GM21717 (cell line): Measurements from ENCODE around the gene ABCA6.
"Not testable (repeated sequence)": the region's sequence is repeated elsewhere in the genome, so short reads cannot be mapped to it uniquely, and the experiment has no call there.

ENCODE experiments used
- ATAC-seq: cut with Tn5 transposase; IDR thresholded peaks from one replicate; pipeline ENCODE4 v1.9.1; 2021; ENCODE audit warnings: mild to moderate bottlenecking, moderate library complexity; ENCODE audit not compliant: unreplicated experiment

Gene ABCA6

GRCh38 chr17:69141431-69142174 is at the start of gene ABCA6:
Gene ABCA6 (minus strand): TSS chr17:69141895. CDS start chr17:69140703, 1,192 bp downstream.
- ATAC-seq = no peak

- ATAC-seq = no peak
These were observed 47.1 kb upstream of the ABCA6 start for GRCh38 chr17:69188796-69189195.

GRCh38 chr17:69188064-69188463 is 46.4 kb upstream of the ABCA6 start:
- no peak for ATAC-seq

GRCh38 chr17:69187294-69187693 is 45.6 kb upstream of the ABCA6 start:
- no peak for ATAC-seq

GRCh38 chr17:69179227-69179952 is 37.7 kb upstream of the ABCA6 start:
- no peak for ATAC-seq

- no peak for ATAC-seq
These were observed 34.7 kb upstream of the ABCA6 start for GRCh38 chr17:69176457-69176795.

GRCh38 chr17:69175625-69176456 is 34.1 kb upstream of the ABCA6 start:
- ATAC-seq = no peak

- no peak for ATAC-seq
These were observed 33.5 kb upstream of the ABCA6 start for GRCh38 chr17:69175262-69175624.

GRCh38 chr17:69173118-69173517 is 31.4 kb upstream of the ABCA6 start:
- no peak for ATAC-seq

GRCh38 chr17:69170377-69170776 is 28.7 kb upstream of the ABCA6 start:
- ATAC-seq = no peak

GRCh38 chr17:69168642-69169041 is 26.9 kb upstream of the ABCA6 start:
- not testable (repeated sequence) for ATAC-seq

GRCh38 chr17:69166957-69167356 is 25.3 kb upstream of the ABCA6 start:
- no peak for ATAC-seq

GRCh38 chr17:69164206-69164605 is 22.5 kb upstream of the ABCA6 start:
- no peak for ATAC-seq

- ATAC-seq = no peak
These were observed 17.7 kb upstream of the ABCA6 start for GRCh38 chr17:69159418-69159817.

- no peak for ATAC-seq
These were observed 12.6 kb upstream of the ABCA6 start for GRCh38 chr17:69154267-69154666.

GRCh38 chr17:69150333-69150732 is 8.6 kb upstream of the ABCA6 start:
- no peak for ATAC-seq

GRCh38 chr17:69147460-69147859 is 5.8 kb upstream of the ABCA6 start:
- ATAC-seq = no peak

- no peak for ATAC-seq
These were observed 2.9 kb upstream of the ABCA6 start for GRCh38 chr17:69144331-69145255.

GRCh38 chr17:69143683-69144231 is 2.1 kb upstream of the ABCA6 start:
- no peak for ATAC-seq

GRCh38 chr17:69143151-69143550 is 1.5 kb upstream of the ABCA6 start:
- ATAC-seq = no peak
